Testis (tissue), 2 donors: ENCODE results near the gene CTIF.

Experiments used
- POLR2A ChIP-seq: fragments of 450-650 bp; IDR thresholded peaks from one replicate; pipeline ENCODE4 v1.6.1; 2017; ENCODE audit warnings: antibody characterized with exemption, mild to moderate bottlenecking, moderate library complexity
- TF ChIP-seq, protein P1 (sequence below), 3 experiments: fragments of 450-650 bp in 2 of 3; fragments of 200-600 bp in 1 of 3; sonication (generic) in 1 of 3; IDR thresholded peaks; one replicate each; pipeline ENCODE4 v1.5.1; 2016 to 2019; ENCODE audit warnings: antibody characterized with exemption in 3 of 3, mild to moderate bottlenecking in 2 of 3, moderate library complexity in 1 of 3

DNA sequence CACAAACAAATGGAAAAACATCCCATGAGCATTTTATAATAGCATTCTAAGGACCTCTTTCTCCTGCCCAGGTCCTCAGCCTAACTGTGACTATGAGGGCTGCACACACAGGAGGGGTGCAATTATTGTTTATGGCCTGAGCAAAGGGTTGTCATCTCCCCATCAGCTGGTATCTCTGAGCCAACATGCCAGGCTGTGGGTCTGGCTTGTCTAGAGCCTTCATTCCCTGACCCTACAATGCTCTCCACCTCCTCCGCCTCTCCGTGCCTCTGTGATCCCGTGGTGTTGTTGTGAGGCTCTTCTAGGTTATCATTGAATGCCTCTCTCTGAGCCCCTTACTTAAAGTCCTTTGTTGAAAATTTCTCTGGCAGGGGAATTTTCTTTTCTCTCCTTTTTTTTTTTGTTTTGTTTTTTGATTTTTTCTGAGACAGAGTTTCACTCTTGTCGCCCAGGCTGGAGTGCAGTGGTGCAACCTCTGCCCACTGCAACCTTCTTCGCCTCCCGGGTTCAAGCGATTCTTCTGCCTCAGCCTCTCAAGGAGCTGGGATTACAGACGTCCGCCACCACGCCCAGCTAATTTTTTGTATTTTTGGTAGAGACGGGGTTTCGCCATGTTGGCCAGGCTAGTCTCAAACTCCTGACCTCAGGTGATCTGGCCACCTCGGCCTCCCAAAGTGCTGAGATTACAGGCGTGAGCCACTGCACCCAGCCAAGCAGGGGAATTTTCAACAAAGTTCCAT is 285.6 kb downstream of the CTIF start:
- TF ChIP-seq, protein P1, sequence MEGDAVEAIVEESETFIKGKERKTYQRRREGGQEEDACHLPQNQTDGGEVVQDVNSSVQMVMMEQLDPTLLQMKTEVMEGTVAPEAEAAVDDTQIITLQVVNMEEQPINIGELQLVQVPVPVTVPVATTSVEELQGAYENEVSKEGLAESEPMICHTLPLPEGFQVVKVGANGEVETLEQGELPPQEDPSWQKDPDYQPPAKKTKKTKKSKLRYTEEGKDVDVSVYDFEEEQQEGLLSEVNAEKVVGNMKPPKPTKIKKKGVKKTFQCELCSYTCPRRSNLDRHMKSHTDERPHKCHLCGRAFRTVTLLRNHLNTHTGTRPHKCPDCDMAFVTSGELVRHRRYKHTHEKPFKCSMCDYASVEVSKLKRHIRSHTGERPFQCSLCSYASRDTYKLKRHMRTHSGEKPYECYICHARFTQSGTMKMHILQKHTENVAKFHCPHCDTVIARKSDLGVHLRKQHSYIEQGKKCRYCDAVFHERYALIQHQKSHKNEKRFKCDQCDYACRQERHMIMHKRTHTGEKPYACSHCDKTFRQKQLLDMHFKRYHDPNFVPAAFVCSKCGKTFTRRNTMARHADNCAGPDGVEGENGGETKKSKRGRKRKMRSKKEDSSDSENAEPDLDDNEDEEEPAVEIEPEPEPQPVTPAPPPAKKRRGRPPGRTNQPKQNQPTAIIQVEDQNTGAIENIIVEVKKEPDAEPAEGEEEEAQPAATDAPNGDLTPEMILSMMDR (IDR thresholded peaks at IDR 0.05) = no peak
- no peak for TF ChIP-seq POLR2A
